Effector memory CD4-positive, alpha-beta T cell (primary cell): ENCODE data around the gene FRMD4B.

Experiments used
- DNase-seq, 3 donors: peaks; one replicate each; pipeline ENCODE4 v3.0.0-alpha.2; 2020
- H3K27ac ChIP-seq: 2 replicates; pipeline ENCODE4 v1.7.0; 2013; ENCODE audit warnings: mild to moderate bottlenecking, low read length, moderate library complexity; ENCODE audit not compliant: insufficient read depth, poor library complexity, severe bottlenecking
- H3K27me3 ChIP-seq: replicated peaks from 2 replicates; pipeline ENCODE4 v1.7.0; 2013; ENCODE audit warnings: mild to moderate bottlenecking, low read length; ENCODE audit not compliant: insufficient read depth, control insufficient read depth, poor library complexity, severe bottlenecking
- H3K36me3 ChIP-seq: 2 replicates; pipeline ENCODE4 v1.7.0; 2013; ENCODE audit warnings: mild to moderate bottlenecking, low read length, moderate library complexity; ENCODE audit not compliant: control insufficient read depth, insufficient read depth
- H3K4me1 ChIP-seq: 2 replicates; pipeline ENCODE4 v1.7.0; 2013; ENCODE audit warnings: low read length, mild to moderate bottlenecking; ENCODE audit not compliant: control insufficient read depth, insufficient read depth, poor library complexity, severe bottlenecking
- H3K4me3 ChIP-seq: 2 replicates; pipeline ENCODE4 v1.7.0; 2013; ENCODE audit warnings: low read length, low read depth, mild to moderate bottlenecking; ENCODE audit not compliant: insufficient read depth, poor library complexity, severe bottlenecking
- H3K9me3 ChIP-seq: 2 replicates; pipeline ENCODE4 v1.7.0; 2013; ENCODE audit warnings: mild to moderate bottlenecking, low read length, moderate library complexity; ENCODE audit not compliant: control insufficient read depth

FRMD4B gene

DNA sequence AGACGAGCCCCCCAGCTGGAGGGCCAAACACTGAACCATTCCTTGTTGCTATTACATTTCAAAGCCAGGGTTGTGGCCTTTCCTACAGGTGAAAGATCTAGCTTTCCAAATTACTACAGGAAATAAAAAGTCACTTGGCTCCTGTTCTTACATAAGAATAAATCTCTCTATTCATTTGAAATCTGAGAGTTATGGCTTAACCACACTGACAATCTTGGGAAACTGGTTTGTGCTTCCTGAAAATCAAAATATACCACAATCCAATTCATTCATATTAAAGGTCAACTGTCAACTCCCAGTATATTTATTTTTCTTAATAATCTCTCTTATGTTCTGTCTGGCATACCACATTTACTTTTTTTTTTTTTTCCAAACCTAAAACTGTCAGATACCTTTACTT, 159.8 kb downstream of the FRMD4B start:
- DNase-seq = no peak
- H3K27me3 ChIP-seq = no peaks in the 10 kb centered on the region
- no peak overlapping the region for H3K27ac ChIP-seq
- no peaks in the 10 kb centered on the region for H3K36me3 ChIP-seq
- no peaks in the 10 kb centered on the region for H3K9me3 ChIP-seq
- no peak overlapping the region for H3K4me3 ChIP-seq
- no peaks in the 10 kb centered on the region for H3K4me1 ChIP-seq

DNA sequence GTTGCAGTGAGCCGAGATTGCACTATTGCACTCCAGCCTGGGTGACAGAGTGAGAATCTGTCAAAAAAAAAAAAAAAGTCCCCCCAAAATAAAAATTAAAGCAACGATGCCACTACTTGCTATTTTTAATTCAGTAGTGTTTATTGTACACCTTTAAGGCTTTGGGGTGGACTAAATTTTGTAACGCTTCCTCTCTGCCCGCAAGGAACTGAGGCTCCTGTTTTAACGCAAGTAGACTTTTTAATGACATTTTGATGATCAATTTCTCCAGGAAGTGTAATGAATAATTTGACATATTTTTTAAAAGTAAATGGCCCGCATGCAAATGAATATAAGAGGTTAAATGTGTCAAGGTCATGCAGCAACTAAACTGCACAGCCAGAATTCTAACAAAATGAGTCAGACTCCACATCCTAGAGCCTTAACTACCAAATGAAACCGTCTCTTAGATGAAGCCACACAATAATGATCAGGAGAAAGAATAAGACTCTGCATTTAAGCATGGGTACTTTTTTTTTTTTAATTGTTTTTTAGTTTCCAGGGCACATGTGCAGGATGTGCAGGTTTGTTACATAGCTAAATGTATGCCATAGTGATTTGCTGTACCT, 166.7 kb downstream of the FRMD4B start:
- H3K36me3 ChIP-seq = no peaks in the 10 kb centered on the region
- H3K4me3 ChIP-seq = no peak overlapping the region
- H3K27ac ChIP-seq = no peak overlapping the region
- H3K27me3 ChIP-seq = no peaks in the 10 kb centered on the region
- no peak for DNase-seq
- H3K4me1 ChIP-seq = no peaks in the 10 kb centered on the region
- no peaks in the 10 kb centered on the region for H3K9me3 ChIP-seq

DNA sequence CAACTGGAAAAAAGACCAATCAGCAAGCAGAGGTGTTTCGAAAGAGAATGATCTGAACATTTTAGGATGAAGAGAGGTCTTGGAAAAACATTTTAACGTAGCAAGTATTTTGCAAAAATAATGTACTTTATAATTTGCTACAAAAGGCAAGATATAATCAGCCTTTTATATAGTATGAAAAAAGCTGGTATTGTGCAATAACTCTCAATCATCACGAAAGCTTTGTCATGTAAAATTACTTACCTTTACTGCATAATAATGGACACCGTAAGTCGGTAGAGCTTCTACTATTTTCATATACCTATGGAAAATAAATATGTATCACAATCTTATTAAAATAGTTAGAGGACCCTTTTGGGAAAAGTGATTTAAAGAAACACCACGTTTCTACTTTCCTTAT, 167.8 kb downstream of the FRMD4B start:
- Histone ChIP-seq H3K9me3 (no peaks in the 10 kb centered on the region), H3K27me3 (no peaks in the 10 kb centered on the region), H3K27ac (no peak overlapping the region), H3K4me1 (no peaks in the 10 kb centered on the region), H3K36me3 (no peaks in the 10 kb centered on the region), H3K4me3 (no peak overlapping the region)
- DNase-seq = no peak

DNA sequence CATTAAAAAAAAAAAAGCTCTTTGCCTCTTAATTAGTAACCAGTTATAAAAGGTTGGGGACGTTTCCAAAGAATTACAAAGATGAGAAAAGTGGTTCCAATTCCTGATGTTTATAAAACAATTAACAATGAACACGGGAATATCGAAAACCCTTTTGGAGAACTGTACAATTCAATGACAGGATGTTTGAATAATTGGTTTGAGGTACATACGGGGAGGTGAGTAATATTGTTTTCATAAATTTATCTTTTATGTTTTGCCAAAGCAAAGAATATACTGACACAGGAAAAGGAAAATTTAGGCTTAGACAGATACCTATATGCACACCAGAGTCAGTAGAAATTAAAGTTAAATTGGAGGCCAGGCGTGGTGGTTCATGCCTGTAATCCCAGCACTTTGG, 168.9 kb downstream of the FRMD4B start:
- Histone ChIP-seq H3K4me3 (no peak overlapping the region), H3K9me3 (no peaks in the 10 kb centered on the region), H3K36me3 (no peaks in the 10 kb centered on the region), H3K27ac (no peak overlapping the region), H3K4me1 (no peaks in the 10 kb centered on the region), H3K27me3 (no peaks in the 10 kb centered on the region)
- no peak for DNase-seq

DNA sequence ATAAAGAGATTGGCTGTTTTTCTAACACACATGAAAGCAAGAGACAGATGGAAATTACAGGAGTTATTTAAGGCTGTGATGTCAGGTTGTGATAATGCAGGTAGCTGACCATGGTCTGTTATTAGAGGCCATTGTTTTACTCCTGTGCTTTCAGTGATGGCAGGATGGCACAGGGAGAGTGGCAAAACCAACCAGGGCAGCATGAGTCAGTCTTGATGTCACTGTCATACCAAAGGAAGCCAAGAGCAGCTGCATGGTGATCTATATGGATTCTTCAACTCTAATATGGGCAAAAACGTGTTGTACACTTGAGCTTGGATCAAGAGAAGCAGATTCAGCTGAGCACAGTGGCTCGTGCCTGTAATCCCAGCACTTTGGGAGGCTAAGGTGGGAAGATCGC, 171.6 kb downstream of the FRMD4B start:
- DNase-seq = no peak
- H3K36me3 ChIP-seq = no peaks in the 10 kb centered on the region
- H3K4me1 ChIP-seq = no peaks in the 10 kb centered on the region

DNA sequence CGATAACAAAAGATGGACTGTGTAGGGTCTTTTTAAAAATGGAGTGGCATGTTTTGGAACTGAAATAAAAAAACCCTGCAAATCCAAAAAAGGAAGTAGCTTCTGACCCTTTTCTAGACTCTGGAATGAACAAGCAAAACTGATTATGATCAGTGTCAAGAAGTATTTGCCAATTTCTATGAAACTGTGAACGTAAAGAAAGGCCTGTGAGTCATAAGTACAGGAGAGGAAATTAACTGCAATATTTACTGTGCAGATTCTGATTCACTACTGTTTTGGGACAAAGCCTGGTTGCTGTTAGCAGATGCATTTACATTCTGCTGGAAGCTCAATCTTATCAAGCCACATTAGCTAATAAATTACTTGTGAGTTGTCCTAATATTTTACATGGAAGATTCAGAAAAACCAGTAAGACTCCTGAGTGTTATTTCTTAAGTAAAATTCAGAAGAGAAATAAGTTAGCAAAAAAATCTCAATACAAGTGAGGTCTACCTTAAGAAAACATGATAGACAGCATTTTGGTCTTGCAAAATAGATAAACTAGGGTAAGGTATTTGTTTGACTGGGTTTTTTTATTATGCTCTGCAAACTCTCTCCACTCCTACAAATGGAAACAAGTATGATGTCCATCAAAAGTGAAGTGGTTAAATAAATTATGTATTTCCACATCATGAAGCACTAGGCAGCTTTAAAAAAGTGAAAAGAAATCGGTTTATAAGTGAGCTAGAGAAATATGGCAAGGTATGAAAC, 173.3 kb downstream of the FRMD4B start:
- DNase-seq = no peak
- Histone ChIP-seq H3K4me3 (no peak overlapping the region), H3K4me1 (no peaks in the 10 kb centered on the region), H3K36me3 (no peaks in the 10 kb centered on the region), H3K9me3 (no peaks in the 10 kb centered on the region), H3K27me3 (no peaks in the 10 kb centered on the region), H3K27ac (no peak overlapping the region)

More for the DNA sequence above, 171.6 kb downstream of the FRMD4B start:
- no peaks in the 10 kb centered on the region for H3K27me3 ChIP-seq
- H3K4me3 ChIP-seq = no peak overlapping the region
- no peak overlapping the region for H3K27ac ChIP-seq
- H3K9me3 ChIP-seq = no peaks in the 10 kb centered on the region

DNA sequence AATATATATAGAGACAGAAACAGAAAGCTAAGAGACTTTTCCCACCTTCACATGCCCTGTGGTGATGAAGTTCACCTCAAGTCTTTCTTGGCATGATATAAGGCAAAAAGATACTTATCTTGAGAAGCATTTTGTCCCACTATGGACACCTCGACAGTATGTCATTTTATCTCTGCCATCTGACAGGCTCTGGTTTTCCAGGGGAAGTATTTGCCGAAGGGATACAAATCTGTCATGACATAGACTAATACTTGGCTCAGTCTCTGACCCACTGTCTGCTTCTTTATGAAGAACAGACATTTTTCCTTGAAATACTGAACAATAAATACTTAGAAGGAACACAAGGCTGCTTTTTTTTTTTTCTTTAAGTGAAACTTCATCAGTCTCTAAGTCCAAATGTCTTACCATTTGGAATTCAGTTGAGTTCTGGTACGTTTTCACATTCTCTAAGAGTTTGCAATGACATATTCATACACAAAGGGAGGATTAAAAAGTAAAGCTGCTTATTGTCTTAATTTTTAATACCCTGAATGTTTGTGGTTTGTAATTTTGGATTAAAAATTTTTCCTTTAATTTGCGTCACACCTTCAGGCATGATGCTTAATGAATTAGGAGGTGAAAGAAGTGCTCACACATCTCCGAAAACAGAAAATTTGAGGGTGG, 175.7 kb downstream of the FRMD4B start:
- no peaks in the 10 kb centered on the region for H3K27me3 ChIP-seq
- H3K4me3 ChIP-seq = no peak overlapping the region
- no peaks in the 10 kb centered on the region for H3K36me3 ChIP-seq
- no peak for DNase-seq
- H3K27ac ChIP-seq = no peak overlapping the region
- no peaks in the 10 kb centered on the region for H3K4me1 ChIP-seq
- no peaks in the 10 kb centered on the region for H3K9me3 ChIP-seq

DNA sequence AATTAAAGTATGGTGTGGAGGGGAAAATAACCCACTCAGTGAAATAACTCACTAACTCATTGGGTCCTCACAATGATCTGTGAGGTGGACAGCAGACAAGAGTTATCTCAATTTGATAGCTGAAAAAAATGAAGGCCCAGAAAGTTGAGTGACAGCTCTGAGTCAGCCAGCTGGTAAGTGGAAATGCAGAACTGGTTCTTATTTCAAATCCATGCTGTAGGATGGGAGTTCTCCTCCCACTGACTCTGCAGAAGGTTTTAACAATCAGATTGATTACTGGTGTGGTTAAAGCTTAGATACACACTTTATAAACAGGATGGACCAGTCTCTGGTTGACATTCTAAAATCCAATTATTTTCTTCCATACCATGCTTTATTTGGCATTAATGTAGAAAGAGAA, 176.5 kb downstream of the FRMD4B start:
- H3K36me3 ChIP-seq = no peaks in the 10 kb centered on the region
- H3K4me3 ChIP-seq = no peak overlapping the region
- H3K27me3 ChIP-seq = no peaks in the 10 kb centered on the region
- DNase-seq = no peak
- H3K4me1 ChIP-seq = no peaks in the 10 kb centered on the region
- H3K9me3 ChIP-seq = no peaks in the 10 kb centered on the region
- H3K27ac ChIP-seq = no peak overlapping the region

DNA sequence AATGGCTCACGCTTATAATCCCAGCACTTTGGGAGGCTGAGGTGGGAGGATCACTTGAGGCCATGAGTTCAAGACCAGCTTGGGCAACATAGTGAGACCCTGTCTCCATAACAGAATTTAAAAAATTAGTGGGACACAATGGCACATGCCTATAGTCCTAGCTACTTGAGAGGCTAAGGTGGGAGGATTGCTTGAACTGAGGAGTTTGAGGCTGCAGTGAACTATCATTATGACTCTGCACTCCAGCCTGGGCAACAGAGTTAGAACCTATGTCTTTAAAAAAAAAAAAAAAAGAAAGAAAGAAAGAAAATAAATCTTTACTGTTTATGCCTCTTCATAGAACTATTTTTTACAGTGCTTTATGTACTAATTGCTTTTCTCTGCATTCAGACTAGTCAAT, 178.9 kb downstream of the FRMD4B start:
- Histone ChIP-seq H3K4me1 (peaks cover 3% of the 10 kb centered on the region), H3K9me3 (no peaks in the 10 kb centered on the region), H3K27ac (no peak overlapping the region), H3K27me3 (no peaks in the 10 kb centered on the region), H3K36me3 (no peaks in the 10 kb centered on the region), H3K4me3 (no peak overlapping the region)
- no peak for DNase-seq

DNA sequence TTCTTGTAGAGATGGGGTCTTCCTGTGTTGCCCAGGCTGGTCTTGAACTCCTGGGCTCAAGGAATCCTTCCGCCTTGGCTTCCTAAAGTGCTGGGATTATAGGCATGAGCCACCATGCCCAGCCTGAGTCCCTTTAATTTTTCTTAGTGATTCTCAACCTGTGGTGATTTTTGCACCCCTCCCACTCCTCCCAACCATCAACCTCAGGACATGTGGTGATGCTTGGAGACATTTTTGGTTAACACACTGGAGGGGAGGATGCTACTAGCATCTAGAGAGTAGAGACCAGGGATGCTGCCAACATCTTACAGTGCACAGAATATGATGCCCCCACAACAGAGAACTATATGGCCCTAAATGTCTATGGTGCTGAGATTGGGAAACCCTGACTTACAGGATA, 180.5 kb downstream of the FRMD4B start:
- peaks cover 8% of the 10 kb centered on the region for H3K4me1 ChIP-seq
- no peak overlapping the region for H3K27ac ChIP-seq
- H3K36me3 ChIP-seq = no peaks in the 10 kb centered on the region
- H3K9me3 ChIP-seq = no peaks in the 10 kb centered on the region
- H3K4me3 ChIP-seq = no peak overlapping the region
- DNase-seq = no peak
- H3K27me3 ChIP-seq = no peaks in the 10 kb centered on the region
